ENCODE data around the gene CYP2A13.
"Not testable (repeated sequence)": the region's sequence is repeated elsewhere in the genome, so short reads cannot be mapped to it uniquely, and the experiment has no call there.

CYP2A13 gene

GRCh38 chr19:41120929-41121911 is 33.0 kb downstream of the CYP2A13 start:
- not testable (repeated sequence) for FAIRE-seq

GRCh38 chr19:41122846-41123245 is 34.6 kb downstream of the CYP2A13 start:
- FAIRE-seq, result not testable (repeated sequence)

- FAIRE-seq, result no peak
Observed at GRCh38 chr19:41123716-41124294, 35.6 kb downstream of the CYP2A13 start.

GRCh38 chr19:41126765-41127203 is 38.5 kb downstream of the CYP2A13 start:
- peak; percentile 49 for FAIRE-seq

GRCh38 chr19:41127362-41127761 is 39.1 kb downstream of the CYP2A13 start:
- FAIRE-seq, result not testable (repeated sequence)

GRCh38 chr19:41127801-41128300 is 39.6 kb downstream of the CYP2A13 start:
- not testable (repeated sequence) for FAIRE-seq

GRCh38 chr19:41128692-41129091 is 40.4 kb downstream of the CYP2A13 start:
- FAIRE-seq, result no peak

GRCh38 chr19:41131186-41131585 is 42.9 kb downstream of the CYP2A13 start:
- FAIRE-seq, result no peak

- FAIRE-seq, result no peak
Observed at GRCh38 chr19:41133260-41133659, 45.0 kb downstream of the CYP2A13 start.

- no peak for FAIRE-seq
Observed at GRCh38 chr19:41134616-41135015, 46.4 kb downstream of the CYP2A13 start.

- FAIRE-seq, result not testable (repeated sequence)
Observed at GRCh38 chr19:41135390-41136384, 47.4 kb downstream of the CYP2A13 start.

- FAIRE-seq, result no peak
Observed at GRCh38 chr19:41136636-41137455, 48.6 kb downstream of the CYP2A13 start.

GRCh38 chr19:41144403-41144802 is 56.2 kb downstream of the CYP2A13 start:
- no peak for FAIRE-seq
